ENCODE data around the gene RYK.
A peak's percentile ranks its signal among the peaks of the same experiment; 100 is the strongest.

The RYK gene

DNA sequence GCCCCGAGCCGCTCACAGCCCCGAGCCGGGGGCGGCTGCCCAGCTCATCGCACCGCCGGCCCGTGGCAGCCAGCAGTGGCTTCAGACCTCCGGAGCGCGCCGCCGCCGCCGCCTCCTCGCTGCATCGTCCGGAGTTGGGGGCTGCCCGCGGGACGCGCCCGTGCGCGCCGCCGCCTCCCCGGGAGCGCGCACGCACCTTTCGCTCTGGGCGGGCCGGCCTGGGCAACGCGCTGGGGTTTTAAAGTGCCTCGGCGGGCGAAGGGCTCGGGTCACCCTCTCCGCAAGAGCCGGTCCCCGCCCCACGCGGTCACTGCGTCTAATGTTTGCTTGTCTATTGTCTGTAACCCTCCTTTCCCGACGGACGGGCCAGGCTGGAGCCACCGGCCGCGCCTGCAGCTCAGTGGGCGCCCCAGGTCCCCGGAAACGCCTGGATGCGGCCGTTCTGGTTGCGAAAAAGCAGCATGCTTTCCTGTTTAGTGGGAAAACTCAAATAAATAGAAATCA lies at the start of gene RYK:
RYK (minus strand) TSS at position 143 of the 504 bp plus-strand sequence. CDS start 205 bp downstream, outside the sequence.
- peak within 1 kb of the TSS; percentile 92 for H3K27ac ChIP-seq
- TF ChIP-seq, protein P1, sequence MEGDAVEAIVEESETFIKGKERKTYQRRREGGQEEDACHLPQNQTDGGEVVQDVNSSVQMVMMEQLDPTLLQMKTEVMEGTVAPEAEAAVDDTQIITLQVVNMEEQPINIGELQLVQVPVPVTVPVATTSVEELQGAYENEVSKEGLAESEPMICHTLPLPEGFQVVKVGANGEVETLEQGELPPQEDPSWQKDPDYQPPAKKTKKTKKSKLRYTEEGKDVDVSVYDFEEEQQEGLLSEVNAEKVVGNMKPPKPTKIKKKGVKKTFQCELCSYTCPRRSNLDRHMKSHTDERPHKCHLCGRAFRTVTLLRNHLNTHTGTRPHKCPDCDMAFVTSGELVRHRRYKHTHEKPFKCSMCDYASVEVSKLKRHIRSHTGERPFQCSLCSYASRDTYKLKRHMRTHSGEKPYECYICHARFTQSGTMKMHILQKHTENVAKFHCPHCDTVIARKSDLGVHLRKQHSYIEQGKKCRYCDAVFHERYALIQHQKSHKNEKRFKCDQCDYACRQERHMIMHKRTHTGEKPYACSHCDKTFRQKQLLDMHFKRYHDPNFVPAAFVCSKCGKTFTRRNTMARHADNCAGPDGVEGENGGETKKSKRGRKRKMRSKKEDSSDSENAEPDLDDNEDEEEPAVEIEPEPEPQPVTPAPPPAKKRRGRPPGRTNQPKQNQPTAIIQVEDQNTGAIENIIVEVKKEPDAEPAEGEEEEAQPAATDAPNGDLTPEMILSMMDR (conservative IDR thresholded peaks at IDR 0.05; ENCODE audit: low read depth): no peak
- POLR2A ChIA-PET (ENCODE audit: low non-redundant PET): interaction anchor here (0.7 kb wide), 1 partner anchor 113 kb away, joined by 3 read pairs; no protein-coding TSS in a partner anchor
- peak; percentile 79 for DNase-seq (ENCODE audit: low spot score)
- CTCF ChIA-PET: interaction anchor here (1.6 kb wide), 1 partner anchor 38 kb away, joined by 6 read pairs; no protein-coding TSS in a partner anchor

DNA sequence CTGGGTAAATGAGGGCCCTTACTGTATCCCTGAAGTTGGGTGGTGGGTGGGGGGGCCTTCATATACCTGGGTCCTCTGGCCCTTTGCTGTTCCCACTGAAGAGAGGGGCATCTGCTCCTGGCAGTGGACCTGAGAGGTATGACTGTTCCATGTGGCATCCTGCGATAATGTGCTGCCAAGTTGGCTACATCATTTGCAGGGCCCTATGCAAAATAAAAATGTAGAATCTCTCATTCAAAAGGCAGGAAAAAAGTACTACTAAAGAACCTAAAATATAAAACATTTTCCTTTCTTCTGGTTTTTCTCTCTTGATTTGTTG lies 49.2 kb upstream of the RYK start:
- CTCF ChIA-PET: interaction anchor here (0.6 to 0.7 kb wide), 5 partner anchors 18 to 240 kb away, joined by 3 to 5 read pairs (median 4); no protein-coding TSS in a partner anchor
- POLR2A ChIA-PET (ENCODE audit: low non-redundant PET): no interaction called here
- 0 out of 2 replicates have a peak overlapping the region, but pooled peaks have one; percentile 9 for H3K27ac ChIP-seq
- no peak for DNase-seq (ENCODE audit: low spot score)
- TF ChIP-seq, protein P1 (conservative IDR thresholded peaks at IDR 0.05; ENCODE audit: low read depth): no peak

DNA sequence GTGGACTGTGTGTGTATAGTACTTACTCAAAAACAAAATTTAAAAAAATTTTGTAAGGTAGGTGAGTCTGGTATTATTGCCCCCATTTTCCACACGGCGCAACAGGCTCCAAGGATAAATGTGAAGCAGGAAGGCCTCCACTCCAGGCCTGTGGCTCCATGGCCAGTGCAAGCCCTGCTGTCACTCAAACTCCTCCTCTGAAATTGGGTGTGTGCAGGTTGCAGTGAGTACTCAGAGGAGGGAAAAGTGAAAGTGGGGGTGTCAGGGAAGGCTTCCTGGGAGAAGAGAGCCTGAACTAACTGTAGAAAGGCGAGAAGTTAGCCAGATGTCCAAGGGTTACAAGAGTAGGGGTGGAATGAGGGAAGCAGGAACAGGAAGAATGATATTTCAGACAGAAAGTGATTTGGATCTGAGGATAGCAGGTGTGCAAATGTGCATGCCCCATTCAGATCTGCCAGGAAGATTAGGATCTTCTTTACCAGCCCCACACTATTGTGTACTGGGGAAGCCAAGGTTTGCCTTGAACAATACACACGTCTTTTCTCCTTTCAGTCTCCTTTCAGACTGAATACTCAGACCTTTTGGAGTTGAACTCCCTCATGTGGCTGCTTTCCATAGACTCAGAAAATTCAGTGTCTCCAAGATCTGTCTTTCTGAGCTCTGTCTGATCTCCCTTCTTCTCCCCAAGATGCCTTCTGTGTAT lies 48.7 kb upstream of the RYK start:
- TF ChIP-seq, protein P1 (conservative IDR thresholded peaks at IDR 0.05; ENCODE audit: low read depth): peak; percentile 23; the same call in 1 of the 2 replicates
- 0 out of 2 replicates have a peak overlapping the region, but pooled peaks have one; percentile 9 for H3K27ac ChIP-seq
- CTCF ChIA-PET: interaction anchor here (0.6 to 0.7 kb wide), 4 partner anchors 81 to 178 kb away, joined by 4 to 5 read pairs (median 4); no protein-coding TSS in a partner anchor
- POLR2A ChIA-PET (ENCODE audit: low non-redundant PET): no interaction called here
- no peak for DNase-seq (ENCODE audit: low spot score)

DNA sequence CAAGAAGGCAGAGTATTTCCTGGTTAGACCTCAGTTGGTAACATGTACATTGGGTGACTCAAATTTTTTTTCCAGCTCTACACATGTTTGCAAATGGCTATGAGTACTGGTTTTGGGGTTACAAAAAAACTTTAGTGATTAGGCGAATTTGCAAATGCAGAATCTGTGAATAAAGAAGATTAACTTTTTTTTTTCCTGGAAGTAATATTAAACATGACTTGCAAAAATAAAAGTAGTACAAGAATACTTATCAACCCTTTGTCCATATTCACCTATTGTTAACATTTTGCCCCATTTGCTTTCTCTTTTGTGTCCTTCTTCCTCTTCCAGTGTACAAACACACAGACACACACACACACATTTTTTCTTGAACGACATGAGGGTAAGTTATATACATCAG lies 47.6 kb upstream of the RYK start:
- ChIA-PET CTCF (interaction anchor here (0.6 to 1.0 kb wide), 6 partner anchors 12 to 1674 kb away, joined by 3 to 6 read pairs (median 4); no protein-coding TSS in a partner anchor), POLR2A (ENCODE audit: low non-redundant PET) (no interaction called here)

DNA sequence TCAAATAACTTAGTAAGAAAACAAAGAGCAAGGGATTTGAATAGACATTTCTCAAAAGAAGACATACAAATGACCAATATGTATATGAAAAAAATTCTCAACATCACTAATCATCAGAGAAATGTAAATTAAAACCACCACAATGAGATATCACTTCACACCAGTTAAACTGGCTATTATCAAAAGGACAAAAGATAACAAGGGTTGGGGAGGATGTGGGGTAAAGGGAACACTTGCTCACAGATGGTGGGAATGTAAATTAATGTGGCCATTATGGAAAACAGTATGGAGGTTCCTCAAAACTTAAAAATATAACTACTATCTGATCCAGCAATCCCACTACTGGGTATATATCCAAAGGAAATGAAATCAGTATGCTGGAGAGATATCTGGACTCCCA lies 46.0 kb upstream of the RYK start:
- DNase-seq (ENCODE audit: low spot score): no peak
- CTCF ChIA-PET: no interaction called here
- no peak overlapping the region for H3K27ac ChIP-seq
- TF ChIP-seq, protein P1 (conservative IDR thresholded peaks at IDR 0.05; ENCODE audit: low read depth): no peak
- POLR2A ChIA-PET (ENCODE audit: low non-redundant PET): no interaction called here

More for the DNA sequence above, 47.6 kb upstream of the RYK start:
- H3K27ac ChIP-seq: no peak overlapping the region
- TF ChIP-seq, protein P1 (conservative IDR thresholded peaks at IDR 0.05; ENCODE audit: low read depth): no peak
- no peak for DNase-seq (ENCODE audit: low spot score)

DNA sequence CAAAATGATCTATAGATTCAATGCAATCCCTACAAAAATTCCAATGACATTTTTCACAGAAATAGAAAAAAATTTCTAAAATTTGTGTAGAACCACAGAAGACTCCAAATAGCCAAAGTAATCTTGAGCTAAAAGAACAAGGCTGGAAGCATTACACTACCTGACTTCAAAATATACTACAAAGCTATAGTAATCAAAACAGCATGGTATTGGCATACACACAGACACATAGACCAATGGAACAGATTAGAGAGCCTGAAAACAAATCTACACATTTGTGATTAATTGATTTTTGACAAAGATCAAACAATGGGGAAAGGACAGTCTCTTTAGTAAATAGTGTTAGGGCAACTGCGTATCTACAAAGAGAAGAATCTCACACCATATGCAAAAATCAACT lies 45.3 kb upstream of the RYK start:
- no peak overlapping the region for H3K27ac ChIP-seq
- TF ChIP-seq, protein P1 (conservative IDR thresholded peaks at IDR 0.05; ENCODE audit: low read depth): no peak
- CTCF ChIA-PET: no interaction called here
- POLR2A ChIA-PET (ENCODE audit: low non-redundant PET): no interaction called here
- DNase-seq (ENCODE audit: low spot score): no peak

Data from RWPE1 (cell line).